PC-9 (cell line): ENCODE results near the gene GPR17. TPM values are rescaled to one million over a fixed set of nuclear protein-coding genes. Genes with fewer than 3 reads are reported as not detected.

Source experiments
- BruUV-seq: library from RNA; stranded (reverse); fragments of 400-500 nt; replicated peaks from 2 replicates; lab custom pipeline; 2021; lab: Mats Ljungman, UMichigan
- CTCF ChIA-PET: fragments of 300-600 bp; sonication (Branson Sonifier 250); formaldehyde crosslinking; loops from one replicate; lab custom pipeline; 2022; ENCODE audit warnings: antibody characterized with exemption; lab: Charles Lee
- POLR2A ChIA-PET: fragments of 300-600 bp; sonication (Branson Sonifier 250); formaldehyde crosslinking; loops from one replicate; lab custom pipeline; 2022; ENCODE audit warnings: antibody characterized with exemption; ENCODE audit not compliant: unreplicated experiment; lab: Charles Lee
- DNase-seq, 2 experiments: peaks; one replicate each; pipeline versions ENCODE4 v3.0.0 to v3.0.0-alpha.2; 2015 to 2022; ENCODE audit warnings: mixed read lengths in 1 of 2
- H2AFZ ChIP-seq: fragments of 200-600 bp; sonication (generic); 2 replicates; pipeline ENCODE4 v1.8.1; 2017; ENCODE audit warnings: antibody characterized with exemption
- H3F3A ChIP-seq: fragments of 200-600 bp; sonication (generic); 2 replicates; pipeline ENCODE4 v1.8.1; 2017; ENCODE audit warnings: antibody characterized with exemption, mild to moderate bottlenecking, low read depth; ENCODE audit not compliant: insufficient read depth
- H3K27ac ChIP-seq: fragments of 200-600 bp; sonication (generic); 2 replicates; pipeline ENCODE4 v1.6.1; 2016; ENCODE audit warnings: mixed run types
- H3K27me3 ChIP-seq: fragments of 200-600 bp; sonication (generic); 2 replicates; pipeline ENCODE4 v1.6.1; 2016; ENCODE audit warnings: low read depth, mixed run types; ENCODE audit not compliant: insufficient read depth
- H3K36me3 ChIP-seq: fragments of 200-600 bp; sonication (generic); 2 replicates; pipeline ENCODE4 v1.6.1; 2016; ENCODE audit warnings: low read depth, mixed run types
- H3K4me1 ChIP-seq: fragments of 200-600 bp; sonication (generic); replicated peaks from 2 replicates; pipeline ENCODE4 v1.6.1; 2016; ENCODE audit warnings: mixed run types; ENCODE audit not compliant: insufficient read depth
- H3K4me2 ChIP-seq: fragments of 200-600 bp; sonication (generic); 2 replicates; pipeline ENCODE4 v1.6.1; 2017; ENCODE audit warnings: mixed run types
- H3K4me3 ChIP-seq: fragments of 200-600 bp; sonication (generic); 2 replicates; pipeline ENCODE4 v1.6.1; 2016; ENCODE audit warnings: mixed run types
- H3K79me2 ChIP-seq: fragments of 200-600 bp; sonication (generic); 2 replicates; pipeline ENCODE4 v1.6.1; 2017; ENCODE audit warnings: low read depth, mixed run types
- H3K9me2 ChIP-seq: fragments of 200-600 bp; sonication (generic); 2 replicates; pipeline ENCODE4 v1.8.1; 2017; ENCODE audit warnings: mild to moderate bottlenecking; ENCODE audit not compliant: insufficient read depth
- H3K9me3 ChIP-seq: fragments of 200-600 bp; sonication (generic); 2 replicates; pipeline ENCODE4 v1.8.1; 2016; ENCODE audit warnings: low read depth; ENCODE audit not compliant: insufficient read depth
- H4K20me1 ChIP-seq: fragments of 200-600 bp; sonication (generic); 2 replicates; pipeline ENCODE4 v1.8.1; 2017; ENCODE audit not compliant: insufficient read depth
- EZH2 ChIP-seq: fragments of 200-600 bp; sonication (generic); IDR thresholded peaks from 2 replicates; pipeline ENCODE4 v1.8.0; 2017; ENCODE audit warnings: antibody characterized with exemption, low read depth
- intact Hi-C: fragments of 100-400 bp; cut with micrococcal nuclease; formaldehyde crosslinking; loops from one replicate; pipeline ENCODE4 v1.10.0; 2022; ENCODE audit not compliant: unreplicated experiment
- total RNA-seq: library from RNA; stranded (reverse); gene quantifications from 2 replicates; pipeline ENCODE4 v1.2.3, GENCODE V29; 2021
- TF ChIP-seq, protein P1 (sequence below): fragments of 200-600 bp; sonication (generic); conservative IDR thresholded peaks from 2 replicates; pipeline ENCODE4 v1.6.1; 2017; ENCODE audit warnings: mixed run types, antibody characterized with exemption, mild to moderate bottlenecking, moderate library complexity

The GPR17 gene
- total RNA-seq, 1 experiment from 2014 or later, result not detected

GRCh38 chr2:127698553-127699355 lies 52.8 kb downstream of the GPR17 start:
- ChIA-PET CTCF (interaction anchor here (0.6 kb wide), 1 partner anchor 51 kb away, joined by 3 read pairs; no protein-coding TSS in a partner anchor), POLR2A (no interaction called here)
- intact Hi-C loops, result no loop called here
- H3K79me2 ChIP-seq, result peaks cover 17% of the 10 kb centered on the region
- H3F3A ChIP-seq, result peaks cover 26% of the 10 kb centered on the region
- BruUV-seq, result no TSS peak
- H4K20me1 ChIP-seq, result peaks cover 11% of the 10 kb centered on the region; the same call in 1 of the 2 replicates
- H3K4me1 ChIP-seq, result peaks cover 35% of the 10 kb centered on the region
- DNase-seq, result no peak
- no peak overlapping the region for H3K4me3 ChIP-seq
- H2AFZ ChIP-seq, result no peak overlapping the region
- H3K27ac ChIP-seq, result no peak overlapping the region
- TF ChIP-seq EZH2, result no peak
- TF ChIP-seq, protein P1, sequence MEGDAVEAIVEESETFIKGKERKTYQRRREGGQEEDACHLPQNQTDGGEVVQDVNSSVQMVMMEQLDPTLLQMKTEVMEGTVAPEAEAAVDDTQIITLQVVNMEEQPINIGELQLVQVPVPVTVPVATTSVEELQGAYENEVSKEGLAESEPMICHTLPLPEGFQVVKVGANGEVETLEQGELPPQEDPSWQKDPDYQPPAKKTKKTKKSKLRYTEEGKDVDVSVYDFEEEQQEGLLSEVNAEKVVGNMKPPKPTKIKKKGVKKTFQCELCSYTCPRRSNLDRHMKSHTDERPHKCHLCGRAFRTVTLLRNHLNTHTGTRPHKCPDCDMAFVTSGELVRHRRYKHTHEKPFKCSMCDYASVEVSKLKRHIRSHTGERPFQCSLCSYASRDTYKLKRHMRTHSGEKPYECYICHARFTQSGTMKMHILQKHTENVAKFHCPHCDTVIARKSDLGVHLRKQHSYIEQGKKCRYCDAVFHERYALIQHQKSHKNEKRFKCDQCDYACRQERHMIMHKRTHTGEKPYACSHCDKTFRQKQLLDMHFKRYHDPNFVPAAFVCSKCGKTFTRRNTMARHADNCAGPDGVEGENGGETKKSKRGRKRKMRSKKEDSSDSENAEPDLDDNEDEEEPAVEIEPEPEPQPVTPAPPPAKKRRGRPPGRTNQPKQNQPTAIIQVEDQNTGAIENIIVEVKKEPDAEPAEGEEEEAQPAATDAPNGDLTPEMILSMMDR, result no peak
- H3K9me3 ChIP-seq, result no peaks in the 10 kb centered on the region
- no peaks in the 10 kb centered on the region for H3K9me2 ChIP-seq
- no peak overlapping the region for H3K4me2 ChIP-seq
- peaks cover 7% of the 10 kb centered on the region for H3K36me3 ChIP-seq
- H3K27me3 ChIP-seq, result no peaks in the 10 kb centered on the region

DNA sequence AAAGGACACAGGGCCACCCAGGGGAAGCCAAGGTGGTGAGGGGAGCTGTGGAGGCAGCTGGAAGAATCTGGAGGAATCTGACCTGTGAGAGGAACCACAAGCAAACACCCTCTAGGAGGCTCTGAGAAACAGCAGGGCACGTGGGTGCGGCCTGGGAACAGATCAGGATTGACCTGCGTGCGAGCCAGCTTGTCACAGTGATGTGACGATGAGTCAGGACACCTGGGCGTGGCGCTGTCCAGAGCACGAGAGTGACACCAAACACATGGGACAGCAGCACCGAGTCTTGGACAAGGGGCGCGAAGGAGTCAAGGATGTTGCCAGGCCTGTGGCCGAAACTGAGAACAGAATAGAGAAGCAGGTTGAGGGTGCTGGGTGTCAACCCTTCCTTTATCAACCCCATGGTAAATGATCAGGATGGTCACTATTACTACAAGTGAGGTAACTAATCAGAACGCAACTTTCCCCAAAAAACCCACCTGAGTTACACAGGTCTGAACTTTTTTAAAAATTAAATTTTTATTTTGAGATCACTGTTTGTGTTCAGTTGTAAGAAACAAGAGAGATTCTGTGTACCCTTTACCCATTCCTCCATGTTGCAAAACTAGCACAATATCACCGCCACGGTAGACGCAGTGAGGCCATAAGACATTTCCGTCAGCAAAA lies 54.7 kb downstream of the GPR17 start:
- peaks cover 35% of the 10 kb centered on the region for H3K4me1 ChIP-seq
- peaks cover 32% of the 10 kb centered on the region for H3F3A ChIP-seq
- H3K4me3 ChIP-seq, result peak overlapping the region; percentile 66
- H4K20me1 ChIP-seq, result peaks cover 16% of the 10 kb centered on the region; the same call in 1 of the 2 replicates
- no peaks in the 10 kb centered on the region for H3K9me3 ChIP-seq
- peaks cover 18% of the 10 kb centered on the region for H3K36me3 ChIP-seq
- peak; percentile 95 for DNase-seq
- CTCF ChIA-PET, result no interaction called here
- no peaks in the 10 kb centered on the region for H3K27me3 ChIP-seq
- POLR2A ChIA-PET, result interaction anchor here (0.5 to 0.9 kb wide), 6 partner anchors 22 to 192 kb away, joined by 3 to 7 read pairs (median 5); partner anchors contain the start of gene IWS1
- H3K9me2 ChIP-seq, result no peaks in the 10 kb centered on the region
- H3K4me2 ChIP-seq, result peak overlapping the region; percentile 89
- intact Hi-C loops, result loop anchor here (1.0 to 5.0 kb wide), 6 partner anchors 52 to 473 kb away; partner anchors contain the start of genes IWS1, POLR2D, UGGT1 and WDR33
- BruUV-seq, result TSS peak; percentile 90
- peaks cover 28% of the 10 kb centered on the region for H3K79me2 ChIP-seq
- peak overlapping the region; percentile 76 for H2AFZ ChIP-seq
- TF ChIP-seq, protein P1, result no peak
- TF ChIP-seq EZH2, result no peak
- H3K27ac ChIP-seq, result peak overlapping the region; percentile 94

DNA sequence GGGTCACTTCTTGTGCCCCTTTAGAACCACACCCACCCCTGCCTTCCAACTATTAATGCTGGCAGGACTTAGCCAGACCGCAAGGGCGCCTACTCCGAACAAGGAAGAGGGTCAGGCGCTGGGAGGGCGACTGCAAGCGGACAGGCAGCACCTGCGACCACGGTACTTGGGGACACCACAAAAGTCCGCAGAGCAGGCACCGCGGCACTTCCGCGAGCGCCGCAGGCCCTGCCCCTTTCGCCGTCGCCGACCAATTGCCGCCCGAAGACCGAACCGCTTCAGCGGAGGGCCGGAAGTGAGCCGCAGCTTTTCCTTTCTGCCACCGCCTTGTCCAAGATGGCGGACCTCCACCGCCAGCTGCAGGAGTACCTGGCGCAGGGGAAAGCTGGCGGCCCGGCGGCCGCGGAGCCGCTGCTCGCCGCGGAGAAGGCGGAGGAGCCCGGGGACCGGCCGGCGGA lies 55.3 kb downstream of the GPR17 start, which contains the start of gene SFT2D3:
TSS of gene SFT2D3 (plus strand) at position 305 of the 458 bp plus-strand sequence. CDS start at position 337, 32 bp downstream.
- Histone ChIP-seq H3K4me3 (peak within 1 kb of the TSS; percentile 66), H3F3A (peaks cover 37% of the 10 kb centered on the region), H3K27ac (peak within 1 kb of the TSS; percentile 94), H3K4me2 (peak within 1 kb of the TSS; percentile 89), H3K9me2 (no peaks in the 10 kb centered on the region), H4K20me1 (peaks cover 19% of the 10 kb centered on the region; the same call in 1 of the 2 replicates), H3K27me3 (no peaks in the 10 kb centered on the region), H3K9me3 (no peaks in the 10 kb centered on the region), H3K79me2 (peaks cover 28% of the 10 kb centered on the region), H3K36me3 (peaks cover 19% of the 10 kb centered on the region), H3K4me1 (peaks cover 32% of the 10 kb centered on the region), H2AFZ (peak within 1 kb of the TSS; percentile 76)
- no TSS peak for BruUV-seq
- DNase-seq, result peak; percentile 89 to 93
- POLR2A ChIA-PET, result interaction anchor here (0.7 kb wide), 1 partner anchor 193 kb away, joined by 4 read pairs; no protein-coding TSS in a partner anchor
- CTCF ChIA-PET, result no interaction called here
- intact Hi-C loops, result loop anchor here (1.0 to 5.0 kb wide), 6 partner anchors 52 to 474 kb away; partner anchors contain the start of genes IWS1, POLR2D, UGGT1 and WDR33
- no peak for TF ChIP-seq EZH2
- TF ChIP-seq, protein P1, result no peak
